ENCODE measurements around the gene PAK4. TPM values are rescaled to one million over a fixed set of nuclear protein-coding genes. Genes with fewer than 3 reads are reported as not detected.

Gene PAK4
- total and polyA plus RNA-seq, 10 of the 15 experiments (the other 5 are each of a cell fraction or from before 2014, with no cell fraction given): 0.08 to 19.3 (median 5.9) TPM

GRCh38 chr19:39209196-39209595, 83.6 kb downstream of the PAK4 start (continued):
- TF ChIP-seq HDGF (IDR thresholded peaks at IDR 0.05): no peak
- TF ChIP-seq POLR2A (IDR thresholded peaks at IDR 0.05; ENCODE audit: low read depth, low read length): no peak
- no peak for TF ChIP-seq EZH2 (IDR thresholded peaks at IDR 0.05; ENCODE audit: borderline replicate concordance, control insufficient read depth, low read depth, low read length)

- ChIA-PET POLR2A (interaction anchor here (0.5 kb wide), 1 partner anchor 845 kb away, joined by 3 read pairs; no protein-coding TSS in a partner anchor), SMC1A (ENCODE audit: uncharacterized antibody, unreplicated experiment) (interaction anchor here (0.7 to 1.6 kb wide), 3 partner anchors 110 to 418 kb away, joined by 3 read pairs; no protein-coding TSS in a partner anchor), RAD21 (ENCODE audit: unreplicated experiment) (interaction anchor here (0.5 to 0.8 kb wide), 2 partner anchors 123 to 952 kb away, joined by 3 read pairs; no protein-coding TSS in a partner anchor), CTCF (interaction anchor here (0.6 to 4.0 kb wide), 2 partner anchors 39 to 116 kb away, joined by 3 to 28 read pairs; no protein-coding TSS in a partner anchor)
- no peaks in the 10 kb centered on the region for H4K20me1 ChIP-seq (ENCODE audit: control insufficient read depth, insufficient read depth)
- H3K27me3 ChIP-seq (replicated peaks in 1 of 2; ENCODE audit: control insufficient read depth in 2 of 2, insufficient read depth in 2 of 2, low read length in 1 of 2): peaks cover 0 to 3% of the 10 kb centered on the region in 2 experiments; a peak in 1 of 4 replicates
- intact Hi-C loops (cut with micrococcal nuclease; ENCODE audit: unreplicated experiment) (loop anchor here (5.0 kb wide), 2 partner anchors 115 to 200 kb away; partner anchors contain the start of gene PLEKHG2), in situ Hi-C loops (cut with MboI) (no loop called here)
- no TSS peak for BruUV-seq (replicated peaks)
- no peak for ATAC-seq
- H3K36me3 ChIP-seq (ENCODE audit: control insufficient read depth in 2 of 2, insufficient read depth in 2 of 2, low read length in 1 of 2): no peaks in the 10 kb centered on the region
- H3K4me2 ChIP-seq (ENCODE audit: control insufficient read depth, insufficient read depth): no peak overlapping the region
- H3K27ac ChIP-seq (ENCODE audit: control insufficient read depth, insufficient read depth): no peak overlapping the region
- H3K4me3 ChIP-seq: no peak overlapping the region
- no peaks in the 10 kb centered on the region for H3K79me2 ChIP-seq (ENCODE audit: control insufficient read depth, insufficient read depth, low read length)
- no peak overlapping the region for H3K9ac ChIP-seq (ENCODE audit: control insufficient read depth, insufficient read depth, low read length)
- no peaks in the 10 kb centered on the region; the same call in 2 of the 3 replicates for H3K9me3 ChIP-seq (replicated peaks; ENCODE audit: control insufficient read depth, insufficient read depth, low read length)
- WGBS (ENCODE audit: insufficient coverage, insufficient replicate concordance, low lambda C conversion rate, missing lambda C conversion rate): 52% methylated on average over 13 of the region's 13 CpGs
- no peak for FAIRE-seq
- no peak for TF ChIP-seq FOXM1 (IDR thresholded peaks at IDR 0.05; ENCODE audit: low read depth, low read length)
- no peak overlapping the region for H2AFZ ChIP-seq (ENCODE audit: control insufficient read depth, low read depth, low read length)
- H3K4me1 ChIP-seq (ENCODE audit: control insufficient read depth, insufficient read depth, low read length): no peaks in the 10 kb centered on the region
- no peak for DNase-seq (ENCODE audit: low read depth, low spot score)
Observed at GRCh38 chr19:39211731-39212374, 86.3 kb downstream of the PAK4 start.
